ENCODE results near the gene POLRMT. TPM values are rescaled to one million over a fixed set of nuclear protein-coding genes. Genes with fewer than 3 reads are reported as not detected.
A peak's percentile ranks its signal among the peaks of the same experiment; 100 is the strongest.

POLRMT gene
- total RNA-seq, 1 donor from 2014 or later: 14.1 TPM

DNA sequence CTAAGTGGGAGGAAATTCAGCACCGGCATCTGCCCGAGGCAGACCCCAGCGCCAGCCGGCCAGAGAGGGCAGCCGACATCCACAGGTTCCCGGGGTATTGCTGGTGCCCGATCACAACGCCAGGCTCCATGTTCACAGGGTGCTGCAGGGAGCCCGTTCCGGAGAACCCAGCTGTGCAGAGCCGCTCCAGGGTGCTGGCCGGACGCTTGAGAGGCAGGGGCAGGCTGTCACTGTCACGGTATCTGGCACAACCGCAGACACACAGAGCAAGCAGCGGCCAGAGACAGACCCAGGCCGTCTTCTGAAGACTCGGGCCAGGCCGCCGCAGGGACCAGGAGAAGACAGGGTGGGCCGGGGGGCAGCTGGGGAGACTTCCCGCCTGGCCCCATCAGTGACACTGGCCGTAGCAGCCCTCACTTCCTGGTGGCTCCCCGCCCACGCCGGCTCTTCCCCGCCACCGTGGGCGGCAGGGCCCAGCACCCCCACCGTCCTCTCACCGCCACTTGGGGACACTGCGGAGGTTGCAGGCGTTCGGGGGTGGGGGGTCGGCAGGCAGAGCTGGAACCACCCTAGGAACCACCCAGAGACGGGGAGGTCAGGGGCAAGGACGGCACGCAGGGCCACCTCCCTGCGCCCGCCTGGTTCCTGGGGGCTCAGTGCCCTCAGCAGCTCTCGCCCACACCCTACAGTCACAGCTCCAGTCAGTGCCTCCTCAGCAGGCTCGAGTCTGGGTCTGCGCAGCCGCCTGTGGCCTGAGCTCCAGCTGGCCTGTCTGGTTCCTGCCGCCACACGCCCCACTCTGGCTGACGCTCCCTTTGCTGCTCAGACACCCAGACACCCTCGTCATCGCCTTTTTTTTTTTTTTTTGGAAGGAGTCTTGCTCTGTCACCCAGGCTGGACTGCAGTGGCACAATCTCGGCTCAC, 25.8 kb upstream of the POLRMT start:
- Mint-ChIP-seq H3K4me3 (no peak overlapping the region), H3K9me3 (peaks cover under 1% of the 10 kb centered on the region), H3K27ac (peak overlapping the region; percentile 37), H3K27me3 (ENCODE audit: insufficient read depth, low read depth) (no peaks in the 10 kb centered on the region), H3K36me3 (no peaks in the 10 kb centered on the region), H3K4me1 (peaks cover 20% of the 10 kb centered on the region)
- H3K36me3 ChIP-seq: no peaks in the 10 kb centered on the region
- no peaks in the 10 kb centered on the region for H3K9me3 ChIP-seq (ENCODE audit: low read depth)
- H3K9ac ChIP-seq: no peak overlapping the region
- H3K27me3 ChIP-seq: no peaks in the 10 kb centered on the region
- no peak for DNase-seq (ENCODE audit: low spot score)
- H3F3A ChIP-seq (ENCODE audit: low read depth): peaks cover 6% of the 10 kb centered on the region
- TF ChIP-seq EZH2 (IDR thresholded peaks at IDR 0.05) (no peak), EZH2phosphoT487 (IDR thresholded peaks at IDR 0.05) (no peak)
- TF ChIP-seq, protein P1, sequence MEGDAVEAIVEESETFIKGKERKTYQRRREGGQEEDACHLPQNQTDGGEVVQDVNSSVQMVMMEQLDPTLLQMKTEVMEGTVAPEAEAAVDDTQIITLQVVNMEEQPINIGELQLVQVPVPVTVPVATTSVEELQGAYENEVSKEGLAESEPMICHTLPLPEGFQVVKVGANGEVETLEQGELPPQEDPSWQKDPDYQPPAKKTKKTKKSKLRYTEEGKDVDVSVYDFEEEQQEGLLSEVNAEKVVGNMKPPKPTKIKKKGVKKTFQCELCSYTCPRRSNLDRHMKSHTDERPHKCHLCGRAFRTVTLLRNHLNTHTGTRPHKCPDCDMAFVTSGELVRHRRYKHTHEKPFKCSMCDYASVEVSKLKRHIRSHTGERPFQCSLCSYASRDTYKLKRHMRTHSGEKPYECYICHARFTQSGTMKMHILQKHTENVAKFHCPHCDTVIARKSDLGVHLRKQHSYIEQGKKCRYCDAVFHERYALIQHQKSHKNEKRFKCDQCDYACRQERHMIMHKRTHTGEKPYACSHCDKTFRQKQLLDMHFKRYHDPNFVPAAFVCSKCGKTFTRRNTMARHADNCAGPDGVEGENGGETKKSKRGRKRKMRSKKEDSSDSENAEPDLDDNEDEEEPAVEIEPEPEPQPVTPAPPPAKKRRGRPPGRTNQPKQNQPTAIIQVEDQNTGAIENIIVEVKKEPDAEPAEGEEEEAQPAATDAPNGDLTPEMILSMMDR (IDR thresholded peaks at IDR 0.05): no peak
- H4K20me1 ChIP-seq (ENCODE audit: low read depth): peaks cover 85% of the 10 kb centered on the region
- H3K79me2 ChIP-seq (ENCODE audit: low read depth): peaks cover 88% of the 10 kb centered on the region
- no peak overlapping the region for H2AFZ ChIP-seq (replicated peaks)
- H3K4me2 ChIP-seq: no peak overlapping the region
- H3K27ac ChIP-seq: no peak overlapping the region
- H3K4me1 ChIP-seq: peaks cover 12% of the 10 kb centered on the region
- no peak overlapping the region for H3K4me3 ChIP-seq

DNA sequence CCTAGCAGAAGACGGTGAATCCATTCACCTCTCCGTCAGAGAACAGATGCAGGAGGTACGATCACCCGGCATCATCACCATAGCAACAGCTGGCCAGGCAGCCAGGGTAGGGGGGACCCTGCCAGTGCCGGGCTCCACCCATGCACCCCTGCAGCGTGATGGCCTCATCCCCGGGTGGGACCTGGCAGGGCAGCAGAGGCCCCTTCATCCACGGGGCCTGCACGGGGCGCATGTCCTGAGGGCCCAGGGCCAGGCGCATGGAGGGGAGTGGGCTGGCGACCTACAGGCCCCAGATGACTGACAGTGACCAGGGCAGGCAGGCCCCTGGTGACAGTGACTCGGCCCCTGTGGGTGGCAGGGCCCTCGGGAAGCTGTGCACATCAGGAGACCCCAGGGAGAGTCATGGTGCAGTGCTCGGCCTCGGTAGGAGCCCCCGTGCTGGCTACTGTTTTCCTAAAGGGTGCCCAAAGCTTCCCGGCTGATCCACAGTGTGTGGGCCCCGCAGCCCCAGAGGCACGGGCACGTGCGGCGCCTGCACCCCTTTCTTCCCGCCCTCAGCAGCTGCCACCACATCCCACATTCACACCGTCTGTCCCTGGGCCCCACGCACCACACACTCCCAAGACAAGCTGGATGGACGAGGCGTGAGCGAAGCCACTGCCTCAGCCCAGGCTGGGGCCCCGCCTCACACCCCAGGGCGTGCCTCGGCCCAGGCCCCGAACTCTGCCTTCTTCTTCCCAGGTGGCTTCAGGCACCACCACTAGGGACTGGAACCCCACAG, 24.9 kb upstream of the POLRMT start:
- Mint-ChIP-seq H3K27ac (no peak overlapping the region), H3K9me3 (no peaks in the 10 kb centered on the region), H3K36me3 (no peaks in the 10 kb centered on the region), H3K27me3 (ENCODE audit: insufficient read depth, low read depth) (no peaks in the 10 kb centered on the region), H3K4me1 (peaks cover 16% of the 10 kb centered on the region), H3K4me3 (no peak overlapping the region)
- Histone ChIP-seq H3K36me3 (no peaks in the 10 kb centered on the region), H3K4me2 (no peak overlapping the region), H3F3A (ENCODE audit: low read depth) (no peaks in the 10 kb centered on the region), H3K9ac (peak overlapping the region; percentile 14), H4K20me1 (ENCODE audit: low read depth) (peaks cover 94% of the 10 kb centered on the region), H3K4me1 (peaks cover 12% of the 10 kb centered on the region), H3K4me3 (no peak overlapping the region), H3K27me3 (no peaks in the 10 kb centered on the region), H3K79me2 (ENCODE audit: low read depth) (peaks cover 97% of the 10 kb centered on the region), H2AFZ (replicated peaks) (no peak overlapping the region), H3K27ac (no peak overlapping the region), H3K9me3 (ENCODE audit: low read depth) (no peaks in the 10 kb centered on the region)
- no peak for DNase-seq (ENCODE audit: low spot score)
- TF ChIP-seq EZH2phosphoT487 (IDR thresholded peaks at IDR 0.05): no peak
- TF ChIP-seq EZH2 (IDR thresholded peaks at IDR 0.05): no peak
- TF ChIP-seq, protein P1 (IDR thresholded peaks at IDR 0.05): no peak

DNA sequence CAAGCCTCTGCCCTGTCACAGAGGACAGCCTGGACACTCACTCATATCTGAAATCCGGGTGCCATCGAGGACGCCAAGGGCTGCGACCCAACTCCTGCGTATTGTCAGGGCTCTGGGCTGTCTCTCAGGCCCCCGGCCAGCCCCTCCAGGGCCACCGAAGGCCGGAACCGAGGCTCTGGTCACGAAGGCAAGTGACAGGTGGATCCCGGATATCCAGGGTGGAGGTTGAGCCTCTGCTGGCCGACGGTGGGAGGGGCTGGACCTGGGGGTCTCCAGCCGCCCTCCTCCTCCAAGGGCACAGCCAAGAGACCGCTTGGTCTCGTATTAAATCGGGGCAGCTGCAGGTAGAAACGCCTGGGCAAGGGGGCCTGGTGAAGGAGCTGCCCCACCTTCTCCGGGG, 24.3 kb upstream of the POLRMT start:
- TF ChIP-seq, protein P1 (IDR thresholded peaks at IDR 0.05): no peak
- TF ChIP-seq EZH2phosphoT487 (IDR thresholded peaks at IDR 0.05) (no peak), EZH2 (IDR thresholded peaks at IDR 0.05) (no peak)
- Mint-ChIP-seq H3K9me3 (no peaks in the 10 kb centered on the region), H3K27me3 (ENCODE audit: insufficient read depth, low read depth) (no peaks in the 10 kb centered on the region), H3K4me1 (peaks cover 16% of the 10 kb centered on the region), H3K36me3 (no peaks in the 10 kb centered on the region), H3K27ac (no peak overlapping the region), H3K4me3 (no peak overlapping the region)
- Histone ChIP-seq H3K9ac (no peak overlapping the region), H3K27ac (no peak overlapping the region), H2AFZ (replicated peaks) (no peak overlapping the region), H3K4me1 (peaks cover 12% of the 10 kb centered on the region), H3K9me3 (ENCODE audit: low read depth) (no peaks in the 10 kb centered on the region), H3K4me3 (no peak overlapping the region), H3K36me3 (no peaks in the 10 kb centered on the region), H3K4me2 (no peak overlapping the region), H3F3A (ENCODE audit: low read depth) (no peaks in the 10 kb centered on the region), H4K20me1 (ENCODE audit: low read depth) (peaks cover 98% of the 10 kb centered on the region), H3K27me3 (no peaks in the 10 kb centered on the region), H3K79me2 (ENCODE audit: low read depth) (peaks cover 100% of the 10 kb centered on the region)
- no peak for DNase-seq (ENCODE audit: low spot score)

Data from neural progenitor cell (in vitro differentiated cells).